MG63 (cell line): ENCODE results near the gene KAT7. TPM values are rescaled to one million over a fixed set of nuclear protein-coding genes. Genes with fewer than 3 reads are reported as not detected.
"Not testable (repeated sequence)": the region's sequence is repeated elsewhere in the genome, so short reads cannot be mapped to it uniquely, and the experiment has no call there.

Experiments used
- DNase-seq: peaks from one replicate; pipeline ENCODE4 v3.0.0-alpha.2; 2020
- H3K27me3 ChIP-seq: fragments of 250-450 bp; sonication (Bioruptor Pico); 2 replicates; pipeline ENCODE4 v1.5.1; 2020; ENCODE audit warnings: mild to moderate bottlenecking, moderate library complexity
- H3K36me3 ChIP-seq: fragments of 250-450 bp; sonication (Bioruptor Pico); 2 replicates; pipeline ENCODE4 v1.5.1; 2020; ENCODE audit warnings: mild to moderate bottlenecking, moderate library complexity
- H3K4me3 ChIP-seq: fragments of 250-450 bp; sonication (Bioruptor Pico); 2 replicates; pipeline ENCODE4 v1.5.1; 2020; ENCODE audit warnings: mild to moderate bottlenecking, moderate library complexity
- H3K9me3 ChIP-seq: fragments of 250-450 bp; sonication (Bioruptor Pico); 2 replicates; pipeline ENCODE4 v1.5.1; 2020; ENCODE audit warnings: mild to moderate bottlenecking, moderate library complexity
- total RNA-seq: library from RNA; depleted of rRNA; stranded (reverse); fragments of >200 nt; shearing (Covaris generic); gene quantifications from 2 replicates; pipeline ENCODE4 v1.2.3, GENCODE V29; 2014; ENCODE audit warnings: low replicate concordance

The KAT7 gene
- total RNA-seq, 1 experiment from 2014 or later = 31.0 TPM

DNA sequence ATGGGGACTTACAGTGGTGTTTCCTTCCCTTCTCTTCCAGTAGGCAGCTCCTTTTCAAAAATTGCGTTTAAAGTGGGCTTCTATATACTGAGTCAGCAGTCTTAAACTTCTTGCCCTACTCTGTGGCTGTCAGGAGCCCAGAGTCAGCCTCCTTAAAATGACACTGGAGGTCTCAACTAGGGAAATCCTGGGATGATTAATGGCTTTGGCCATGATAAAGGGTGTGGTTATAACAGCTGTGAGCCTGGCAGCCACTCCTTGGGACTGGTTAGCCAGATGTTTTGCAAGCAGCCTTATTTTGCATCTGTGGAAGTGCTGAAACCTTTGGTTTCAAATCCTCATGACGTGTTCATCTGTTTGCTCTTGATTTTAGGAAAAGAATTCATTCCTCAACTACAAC lies 34.3 kb downstream of the KAT7 start:
- DNase-seq = peak; percentile 43

DNA sequence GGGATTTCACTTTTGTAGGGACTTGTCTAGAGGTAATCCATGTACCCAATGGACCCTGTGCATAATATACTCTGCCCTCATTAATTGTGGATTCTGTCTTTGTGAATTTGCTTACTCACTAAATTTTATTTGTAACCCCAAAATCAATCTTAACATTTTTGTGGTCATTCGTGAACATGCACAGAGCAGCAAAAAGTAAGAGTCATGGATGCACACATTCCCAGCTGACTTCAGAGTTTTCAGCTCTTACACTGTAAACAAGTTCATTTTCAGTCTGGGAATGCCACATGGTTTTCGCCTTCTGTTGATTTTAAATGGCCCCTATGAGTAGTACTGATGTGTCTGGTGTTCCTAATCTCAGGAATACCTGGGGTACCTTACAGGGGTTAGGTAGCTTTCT lies 35.1 kb downstream of the KAT7 start:
- peaks cover 81% of the 10 kb centered on the region for H3K36me3 ChIP-seq

More for the DNA sequence above, 34.3 kb downstream of the KAT7 start:
- H3K4me3 ChIP-seq = no peak overlapping the region
- no peaks in the 10 kb centered on the region for H3K9me3 ChIP-seq
- no peaks in the 10 kb centered on the region for H3K27me3 ChIP-seq
- H3K36me3 ChIP-seq = peaks cover 81% of the 10 kb centered on the region

DNA sequence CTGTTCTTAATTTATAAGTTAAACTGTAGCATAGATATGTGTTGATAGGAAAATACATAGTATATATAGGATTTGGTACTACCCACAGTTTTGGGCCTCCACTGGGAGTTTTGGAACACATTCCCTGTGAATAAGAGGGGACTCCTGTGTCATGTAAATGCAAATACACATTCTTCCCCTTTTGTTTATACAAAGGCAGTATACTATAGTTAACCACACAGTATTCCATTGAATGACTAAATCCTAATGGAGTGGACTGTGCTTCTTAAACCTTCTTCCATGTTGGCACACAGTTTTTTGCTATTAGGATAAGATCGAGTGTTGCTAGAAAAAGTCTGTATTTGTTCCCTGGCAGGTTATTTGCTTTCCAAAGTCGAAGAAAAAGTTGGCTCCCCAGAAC lies 37.2 kb downstream of the KAT7 start:
- H3K4me3 ChIP-seq = no peak overlapping the region
- H3K9me3 ChIP-seq = no peaks in the 10 kb centered on the region
- H3K27me3 ChIP-seq = no peaks in the 10 kb centered on the region
- peaks cover 92% of the 10 kb centered on the region for H3K36me3 ChIP-seq
- DNase-seq = no peak

More for the DNA sequence above, 35.1 kb downstream of the KAT7 start:
- Histone ChIP-seq H3K27me3 (no peaks in the 10 kb centered on the region), H3K4me3 (no peak overlapping the region), H3K9me3 (no peaks in the 10 kb centered on the region)
- DNase-seq = no peak

- not testable (repeated sequence) for H3K9me3 ChIP-seq, H3K27me3 ChIP-seq, H3K4me3 ChIP-seq
- H3K36me3 ChIP-seq = peaks cover 90% of the 10 kb centered on the region
- DNase-seq = peak; percentile 74
These were observed 39.8 kb downstream of the KAT7 start for GRCh38 chr17:49828325-49828724.

- no peak for DNase-seq
- peaks cover 90% of the 10 kb centered on the region for H3K36me3 ChIP-seq
These were observed 40.5 kb downstream of the KAT7 start for GRCh38 chr17:49829026-49829425.

GRCh38 chr17:49830605-49831004 lies 42.1 kb downstream of the KAT7 start:
- H3K36me3 ChIP-seq = peaks cover 80% of the 10 kb centered on the region
- H3K4me3 ChIP-seq = no peak overlapping the region
- no peak for DNase-seq
- no peaks in the 10 kb centered on the region; the same call in 1 of the 2 replicates for H3K9me3 ChIP-seq
- no peaks in the 10 kb centered on the region for H3K27me3 ChIP-seq

More at GRCh38 chr17:49829026-49829425, 40.5 kb downstream of the KAT7 start:
- no peak overlapping the region for H3K4me3 ChIP-seq
- no peaks in the 10 kb centered on the region for H3K27me3 ChIP-seq
- no peaks in the 10 kb centered on the region for H3K9me3 ChIP-seq

DNA sequence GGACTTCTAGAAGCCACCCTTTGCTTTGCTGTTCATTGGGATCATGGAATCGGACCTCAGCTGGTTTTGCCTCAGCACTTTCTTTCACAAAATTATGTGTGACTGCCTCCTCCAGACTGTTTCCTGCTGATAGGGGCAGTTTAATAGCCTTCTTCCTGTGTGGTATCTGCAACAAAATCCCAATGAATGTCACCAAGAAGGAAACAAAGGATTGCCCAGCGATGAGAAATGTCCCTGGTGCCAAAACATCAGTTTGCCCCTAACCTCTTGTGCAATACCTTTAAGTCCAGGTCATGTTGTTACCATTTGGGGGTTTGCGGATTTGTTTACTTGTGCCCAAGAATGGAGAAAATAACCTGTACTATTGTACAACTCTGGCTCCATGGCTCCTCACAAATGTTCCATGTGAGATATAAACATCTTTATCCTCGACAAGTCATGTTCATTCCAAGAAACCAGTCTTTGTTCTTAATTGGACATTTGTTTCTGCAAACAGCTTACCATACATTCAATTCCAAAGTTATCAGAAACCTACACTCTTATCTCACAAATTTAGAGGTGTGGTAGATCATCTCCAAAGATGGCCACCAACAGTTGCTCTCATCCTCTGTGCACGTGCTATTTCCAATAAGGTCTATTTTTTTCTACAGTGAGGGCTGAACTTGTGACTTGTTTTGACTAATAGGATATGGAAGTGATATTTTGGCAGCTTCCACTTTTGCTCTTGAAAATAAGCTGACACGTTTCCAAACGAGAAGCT lies 44.5 kb downstream of the KAT7 start:
- no peaks in the 10 kb centered on the region for H3K27me3 ChIP-seq
- no peak overlapping the region for H3K4me3 ChIP-seq
- H3K9me3 ChIP-seq = no peaks in the 10 kb centered on the region; the same call in 1 of the 2 replicates
- no peak for DNase-seq
- H3K36me3 ChIP-seq = peaks cover 58% of the 10 kb centered on the region

DNA sequence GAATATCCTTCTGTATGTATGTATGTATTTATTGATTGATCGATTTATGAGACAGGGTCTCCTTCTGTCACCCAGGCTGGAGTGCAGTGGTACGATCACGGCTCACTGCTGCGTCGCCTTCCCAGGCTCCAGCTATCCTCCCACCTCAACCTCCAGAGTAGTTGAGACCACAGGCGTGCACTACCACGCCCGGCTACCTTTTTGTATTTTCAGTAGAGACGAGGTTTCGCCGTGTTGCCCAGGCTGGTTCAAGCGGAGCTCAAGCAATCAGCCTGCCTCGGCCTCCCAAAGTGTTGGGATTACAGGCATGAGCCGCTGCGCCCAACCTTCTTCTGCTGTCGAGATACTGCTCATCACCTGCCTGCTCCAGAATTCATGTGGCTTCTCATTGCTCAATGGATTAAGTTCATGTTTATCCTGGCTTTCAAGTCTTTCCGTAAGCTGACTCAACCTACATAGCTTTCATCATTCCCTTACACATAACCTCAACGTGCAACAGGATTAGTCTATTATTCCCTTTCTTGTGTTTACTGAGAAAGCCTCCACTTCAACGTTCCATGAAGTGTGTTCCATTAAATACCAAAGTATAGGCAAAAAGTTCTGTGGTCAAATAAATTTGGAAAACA lies 45.8 kb downstream of the KAT7 start:
- Histone ChIP-seq H3K4me3 (no peak overlapping the region), H3K27me3 (no peaks in the 10 kb centered on the region), H3K36me3 (peaks cover 48% of the 10 kb centered on the region), H3K9me3 (no peaks in the 10 kb centered on the region; the same call in 1 of the 2 replicates)
- DNase-seq = no peak

GRCh38 chr17:49835472-49835871 lies 47.0 kb downstream of the KAT7 start:
- Histone ChIP-seq H3K9me3 (no peaks in the 10 kb centered on the region; the same call in 1 of the 2 replicates), H3K27me3 (no peaks in the 10 kb centered on the region), H3K36me3 (peaks cover 41% of the 10 kb centered on the region), H3K4me3 (no peak overlapping the region)
- DNase-seq = no peak

- H3K27me3 ChIP-seq = no peaks in the 10 kb centered on the region
These were observed 47.9 kb downstream of the KAT7 start for GRCh38 chr17:49836111-49837030.

DNA sequence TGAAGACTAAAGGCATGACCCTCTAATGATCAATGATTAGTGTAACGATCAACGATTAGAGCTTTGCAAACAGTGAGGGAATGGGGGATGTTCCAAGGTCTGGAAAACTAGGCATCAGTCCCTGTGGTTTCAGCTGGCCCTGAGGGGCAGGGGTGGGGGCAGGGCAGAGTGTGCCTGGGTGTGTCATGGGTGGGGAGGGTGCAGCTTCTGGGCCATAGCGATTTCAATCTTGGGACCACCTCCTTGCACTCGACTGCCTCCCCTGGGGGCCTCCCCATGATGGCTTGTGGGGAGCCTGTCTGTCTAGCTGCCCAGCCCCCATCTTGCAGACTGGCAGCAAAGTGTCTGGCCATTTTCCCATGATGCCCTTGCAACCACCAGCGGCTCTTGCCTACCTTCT lies 51.0 kb downstream of the KAT7 start:
- Histone ChIP-seq H3K9me3 (no peaks in the 10 kb centered on the region; the same call in 1 of the 2 replicates), H3K4me3 (no peak overlapping the region), H3K36me3 (peaks cover 6% of the 10 kb centered on the region), H3K27me3 (no peaks in the 10 kb centered on the region)
- DNase-seq = no peak

More at GRCh38 chr17:49836111-49837030, 47.9 kb downstream of the KAT7 start:
- no peak for DNase-seq
- H3K36me3 ChIP-seq = peaks cover 33% of the 10 kb centered on the region
- H3K9me3 ChIP-seq = no peaks in the 10 kb centered on the region; the same call in 1 of the 2 replicates
- no peak overlapping the region for H3K4me3 ChIP-seq

DNA sequence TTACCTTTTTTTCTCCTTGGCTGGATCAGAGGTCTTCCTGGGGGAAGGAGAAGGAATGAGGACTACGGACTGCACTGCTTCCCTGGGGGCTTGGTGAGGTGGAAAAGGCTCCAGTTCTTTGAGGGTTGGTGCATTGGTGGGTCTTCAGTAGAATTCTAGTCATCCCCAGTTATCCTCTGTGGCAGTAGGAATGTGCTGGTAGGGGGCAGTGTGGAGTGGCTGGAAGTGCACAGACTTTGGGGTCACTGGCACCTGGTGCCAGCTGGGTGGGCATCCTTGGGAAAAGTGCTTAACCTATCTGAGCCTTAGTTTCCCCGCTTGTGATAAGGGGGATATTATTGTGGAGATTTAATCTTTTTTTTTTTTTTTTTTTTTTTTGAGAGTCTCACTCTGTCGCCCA lies 53.1 kb downstream of the KAT7 start:
- H3K27me3 ChIP-seq = no peaks in the 10 kb centered on the region
- H3K9me3 ChIP-seq = no peaks in the 10 kb centered on the region
- no peak overlapping the region for H3K4me3 ChIP-seq
- DNase-seq = no peak
- no peaks in the 10 kb centered on the region for H3K36me3 ChIP-seq

DNA sequence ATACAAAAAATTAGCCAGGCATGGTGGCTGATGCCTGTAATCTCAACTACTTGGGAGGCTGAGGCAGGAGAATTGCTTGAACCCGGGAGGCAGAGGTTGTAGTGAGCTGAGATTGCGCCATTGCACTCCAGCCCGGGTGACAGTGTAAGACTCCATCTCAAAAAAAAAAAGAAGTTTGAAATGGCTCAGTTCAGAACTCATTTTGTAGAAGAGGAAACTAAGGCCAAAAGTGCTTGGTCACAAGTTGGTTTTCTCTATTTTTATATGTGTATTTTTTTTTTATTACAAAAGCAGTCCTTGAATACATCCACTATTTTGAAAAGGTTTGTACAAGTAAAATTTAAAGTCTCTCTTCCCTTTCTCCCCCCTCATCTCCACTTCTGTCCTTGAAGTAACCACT lies 53.9 kb downstream of the KAT7 start:
- DNase-seq = no peak
- Histone ChIP-seq H3K27me3 (no peaks in the 10 kb centered on the region), H3K4me3 (no peak overlapping the region), H3K9me3 (no peaks in the 10 kb centered on the region), H3K36me3 (no peaks in the 10 kb centered on the region; the same call in 1 of the 2 replicates)

GRCh38 chr17:49842846-49843245 lies 54.4 kb downstream of the KAT7 start:
- DNase-seq = no peak
- no peaks in the 10 kb centered on the region for H3K9me3 ChIP-seq

DNA sequence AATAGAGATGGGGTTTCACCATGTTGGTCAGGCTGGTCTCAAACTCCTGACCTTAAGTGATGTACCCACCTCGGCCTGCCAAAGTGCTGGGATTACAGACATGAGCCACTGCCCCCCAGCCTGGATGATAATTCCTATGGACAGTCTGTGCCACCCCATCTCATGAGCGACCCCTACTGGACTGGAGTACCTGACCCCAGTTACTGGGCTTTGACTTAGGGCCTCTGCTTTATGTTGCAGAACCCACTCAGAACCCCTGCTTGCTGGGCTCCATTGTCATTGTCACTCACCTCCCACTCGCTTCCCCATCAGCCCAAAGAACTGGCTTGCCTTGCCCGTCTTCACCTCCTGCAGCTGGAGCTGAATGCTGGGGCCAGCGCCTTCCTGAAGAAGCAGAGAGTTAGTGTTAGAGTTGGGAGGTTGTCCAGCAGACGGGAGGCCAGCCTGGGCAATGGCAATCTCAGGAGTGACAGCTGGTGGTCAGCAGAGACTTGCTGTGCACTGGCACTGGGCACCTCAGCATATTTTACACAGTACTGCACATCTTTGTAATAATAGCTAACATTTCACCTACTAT lies 55.4 kb downstream of the KAT7 start:
- DNase-seq = no peak
- Histone ChIP-seq H3K27me3 (no peaks in the 10 kb centered on the region), H3K36me3 (no peaks in the 10 kb centered on the region; the same call in 1 of the 2 replicates)

More at GRCh38 chr17:49842846-49843245, 54.4 kb downstream of the KAT7 start:
- no peaks in the 10 kb centered on the region for H3K27me3 ChIP-seq
- H3K36me3 ChIP-seq = no peaks in the 10 kb centered on the region; the same call in 1 of the 2 replicates
- H3K4me3 ChIP-seq = no peak overlapping the region

GRCh38 chr17:49845321-49845720 lies 56.8 kb downstream of the KAT7 start:
- DNase-seq = no peak
- Histone ChIP-seq H3K4me3 (no peak overlapping the region), H3K9me3 (no peaks in the 10 kb centered on the region), H3K36me3 (no peaks in the 10 kb centered on the region; the same call in 1 of the 2 replicates), H3K27me3 (no peaks in the 10 kb centered on the region)

More for the DNA sequence above, 55.4 kb downstream of the KAT7 start:
- no peak overlapping the region for H3K4me3 ChIP-seq
- no peaks in the 10 kb centered on the region for H3K9me3 ChIP-seq
